Measurements from ENCODE around the gene ENTPD2.

The ENTPD2 gene

GRCh38 chr9:137053944-137054931 is at the start of gene ENTPD2:
Gene ENTPD2, minus strand, starts transcription at chr9:137054061. Its CDS starts 64 bp downstream, at chr9:137053997.
- DNase-seq, result peak; percentile 57

GRCh38 chr9:137103206-137103999 is 49.5 kb upstream of the ENTPD2 start:
- DNase-seq, result no peak

GRCh38 chr9:137099231-137099630 is 45.4 kb upstream of the ENTPD2 start:
- no peak for DNase-seq

DNA sequence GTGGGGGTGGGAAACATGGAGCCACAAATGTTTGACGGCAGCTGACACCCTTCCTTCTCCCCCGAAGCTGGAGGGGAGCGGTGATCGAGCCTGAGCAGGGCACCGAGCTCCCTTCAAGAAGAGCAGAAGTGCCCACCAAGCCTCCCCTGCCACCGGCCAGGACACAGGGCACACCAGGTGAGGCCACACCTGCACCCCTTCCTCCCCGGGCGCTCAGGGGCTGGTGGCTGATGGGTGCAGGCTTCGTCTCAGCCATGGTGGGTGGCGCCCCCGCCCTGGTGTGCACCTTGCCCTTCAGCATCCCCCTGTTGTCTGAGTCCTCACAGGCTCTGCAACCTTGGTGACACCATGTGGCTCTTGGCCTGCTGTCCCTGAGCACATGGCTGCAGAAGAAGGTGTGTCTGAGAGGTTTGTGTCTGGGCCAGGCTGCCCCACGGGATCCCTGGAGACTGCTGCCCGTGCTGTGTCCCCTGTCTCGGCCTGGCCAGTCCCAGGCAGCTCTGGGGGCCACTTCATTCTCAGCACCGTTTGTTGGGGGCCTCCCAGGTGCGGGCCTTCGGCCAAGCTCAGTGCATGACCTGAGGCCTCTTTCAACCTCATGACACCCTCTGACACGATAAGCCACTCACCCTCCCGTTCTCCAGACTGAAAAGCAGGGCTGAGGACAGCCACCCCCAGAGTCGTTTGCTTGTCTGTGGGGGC is 44.1 kb upstream of the ENTPD2 start:
- no peak for DNase-seq

GRCh38 chr9:137096785-137097546 is 43.1 kb upstream of the ENTPD2 start:
- DNase-seq, result no peak

GRCh38 chr9:137095664-137096517 is 42.0 kb upstream of the ENTPD2 start:
- no peak for DNase-seq

DNA sequence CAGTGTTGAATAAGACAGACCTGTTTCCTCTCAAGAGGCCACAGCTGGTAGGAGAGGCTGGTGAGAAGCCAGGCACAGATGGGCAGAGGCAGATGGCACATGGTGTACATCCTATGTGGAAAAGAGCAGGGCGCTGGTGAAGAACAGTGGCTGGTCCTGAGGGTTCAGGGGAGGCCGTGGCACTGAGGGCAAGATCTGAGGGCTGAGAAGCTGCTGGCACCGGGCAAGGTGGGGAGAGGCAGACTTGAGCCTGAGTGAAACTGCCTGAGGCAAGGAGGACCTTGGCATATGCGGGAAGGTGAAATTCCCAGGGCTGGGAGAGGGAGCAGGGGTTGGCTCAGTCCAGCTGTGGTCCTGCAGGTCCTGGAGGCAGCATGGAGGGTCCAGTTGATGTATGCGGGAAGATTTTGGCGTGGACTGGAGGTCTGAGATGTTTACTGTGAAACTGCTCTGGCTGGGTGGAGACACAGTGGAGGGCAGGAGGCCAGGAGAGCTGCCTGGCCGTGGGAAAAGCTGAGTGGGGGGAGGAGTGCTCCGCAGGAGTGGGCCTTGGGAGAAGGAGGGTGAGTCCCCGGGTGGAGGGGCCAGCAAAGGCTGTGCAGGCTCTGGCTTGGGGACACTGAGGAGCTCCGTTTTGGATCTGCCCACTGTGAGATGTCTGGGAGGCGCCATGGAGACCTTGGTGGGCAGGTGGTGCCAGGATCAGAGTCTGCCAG is 35.5 kb upstream of the ENTPD2 start:
- DNase-seq, result no peak

- no peak for DNase-seq
Measured at GRCh38 chr9:137088121-137088520, 34.3 kb upstream of the ENTPD2 start.

- DNase-seq, result no peak
Measured at GRCh38 chr9:137087409-137087925, 33.6 kb upstream of the ENTPD2 start.

DNA sequence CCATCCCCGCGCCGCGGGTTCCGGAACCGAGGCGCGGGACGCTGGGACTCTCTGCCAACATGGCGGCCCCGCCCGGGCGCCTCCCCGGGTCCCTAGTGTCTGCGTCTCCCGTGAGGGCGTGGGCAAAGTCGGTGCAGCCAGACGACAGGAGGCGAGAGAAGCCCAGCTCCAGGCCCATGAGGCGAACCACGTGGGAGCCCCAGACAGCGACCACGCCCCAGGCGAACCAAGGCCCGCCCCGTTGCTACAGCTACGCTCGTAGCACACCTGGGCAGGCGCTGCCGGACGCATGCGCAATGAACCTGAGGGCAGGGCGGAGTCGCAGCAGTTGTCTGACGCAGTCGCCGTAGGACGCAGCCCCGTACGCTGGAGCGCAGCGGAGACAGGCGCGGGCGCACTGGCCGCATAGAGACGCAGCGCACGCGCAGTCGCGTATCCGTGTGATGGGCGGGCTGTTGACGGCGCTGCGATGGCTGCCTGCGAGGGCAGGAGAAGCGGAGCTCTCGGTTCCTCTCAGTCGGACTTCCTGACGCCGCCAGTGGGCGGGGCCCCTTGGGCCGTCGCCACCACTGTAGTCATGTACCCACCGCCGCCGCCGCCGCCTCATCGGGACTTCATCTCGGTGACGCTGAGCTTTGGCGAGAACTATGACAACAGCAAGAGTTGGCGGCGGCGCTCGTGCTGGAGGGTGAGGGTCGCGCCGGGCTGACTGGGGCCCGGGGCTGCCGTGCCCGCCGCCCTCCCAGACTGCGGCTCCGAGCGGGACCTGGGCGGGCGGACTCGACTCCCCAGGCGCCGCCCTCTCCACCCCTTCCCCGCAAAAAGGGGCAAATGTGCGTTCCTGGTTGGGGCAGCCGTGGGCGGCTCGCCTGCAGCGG is 32.9 kb upstream of the ENTPD2 start, which contains the start of gene MAN1B1:
TSS of gene MAN1B1 (plus strand) at position 455 of the 878 bp plus-strand sequence. CDS start at position 470, 15 bp downstream.
- peak; percentile 99 for DNase-seq

GRCh38 chr9:137085920-137086530 is 32.2 kb upstream of the ENTPD2 start:
- no peak for DNase-seq

- DNase-seq, result no peak
Measured at GRCh38 chr9:137084526-137084925, 30.7 kb upstream of the ENTPD2 start.

- DNase-seq, result no peak
Measured at GRCh38 chr9:137083394-137084004, 29.6 kb upstream of the ENTPD2 start.

DNA sequence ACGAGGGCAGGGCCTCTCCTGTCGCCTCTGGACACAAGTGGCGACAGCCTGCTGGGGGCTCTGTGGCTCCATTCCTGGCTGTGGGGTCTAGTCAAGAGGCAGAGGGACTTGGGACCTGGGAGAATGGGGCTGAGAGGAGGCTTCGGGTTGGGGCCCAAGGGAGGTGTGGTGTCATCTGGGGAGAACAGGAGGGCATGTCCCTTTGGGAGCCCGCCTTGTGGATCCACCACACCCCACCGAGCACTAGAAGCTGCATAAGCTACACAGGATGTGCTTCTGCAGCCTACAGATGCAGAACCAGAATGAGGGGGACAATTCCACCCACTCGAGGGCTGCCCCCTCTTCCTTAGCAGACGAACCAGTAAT is 29.0 kb upstream of the ENTPD2 start:
- no peak for DNase-seq

GRCh38 chr9:137082222-137082924 is 28.5 kb upstream of the ENTPD2 start:
- no peak for DNase-seq

- DNase-seq, result no peak
Measured at GRCh38 chr9:137080260-137081122, 26.6 kb upstream of the ENTPD2 start.

DNA sequence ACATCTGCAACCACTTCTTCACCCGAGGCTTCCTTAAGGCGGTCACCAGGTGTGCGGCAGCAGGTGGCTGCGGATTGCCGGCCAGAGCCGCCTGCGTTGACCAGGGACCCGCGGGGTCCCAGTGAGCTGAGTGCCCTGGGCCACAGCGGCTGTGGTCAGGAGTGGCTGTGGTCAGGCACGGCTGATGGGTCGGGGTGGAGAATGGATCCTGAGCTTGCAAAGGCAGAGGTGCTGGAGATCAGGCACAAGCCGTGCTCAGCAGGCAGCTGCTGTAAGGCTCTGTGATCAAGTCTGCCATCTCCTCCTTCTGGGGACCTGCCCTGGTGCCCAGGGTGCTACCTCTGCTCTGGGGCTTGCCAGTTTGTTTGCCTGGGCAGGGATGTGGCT is 25.5 kb upstream of the ENTPD2 start:
- DNase-seq, result no peak

Data from NCI-H2029 (cell line).